HEK293T (cell line): ENCODE data around the gene RAB40B.

Source experiments
- CTCF ChIA-PET: fragments of 350-600 bp; formaldehyde crosslinking; extraction: SDS; loops from one replicate; lab custom pipeline; 2021; ENCODE audit warnings: antibody characterized with exemption, inconsistent platforms; lab: Yijun Ruan, JAX
- POLR2A ChIA-PET: fragments of 350-600 bp; formaldehyde crosslinking; extraction: SDS; loops from one replicate; lab custom pipeline; 2020; ENCODE audit warnings: antibody characterized with exemption, inconsistent platforms; lab: Yijun Ruan, JAX
- DNase-seq: peaks from one replicate; pipeline ENCODE4 v3.0.0; 2012; ENCODE audit warnings: mixed read lengths; ENCODE audit errors: extremely low spot score
- ARNT ChIP-seq: fragments of 450-650 bp; IDR thresholded peaks from 2 replicates; pipeline ENCODE4 v1.6.1; 2017; ENCODE audit warnings: mild to moderate bottlenecking
- BHLHE40 ChIP-seq: fragments of 450-650 bp; IDR thresholded peaks from 2 replicates; pipeline ENCODE4 v1.6.1; 2016; ENCODE audit warnings: mild to moderate bottlenecking, moderate library complexity, borderline replicate concordance
- CTBP1 ChIP-seq: fragments of 450-650 bp; IDR thresholded peaks from 2 replicates; pipeline ENCODE4 v1.6.1; 2016; ENCODE audit warnings: borderline replicate concordance
- ELF4 ChIP-seq: fragments of 450-650 bp; IDR thresholded peaks from 2 replicates; pipeline ENCODE4 v1.6.1; 2017; ENCODE audit warnings: antibody characterized with exemption
- FOXA1 ChIP-seq: fragments of 450-650 bp; IDR thresholded peaks from 2 replicates; pipeline ENCODE4 v1.6.1; 2016; ENCODE audit warnings: mild to moderate bottlenecking
- FOXK2 ChIP-seq: fragments of 450-650 bp; IDR thresholded peaks from 2 replicates; pipeline ENCODE4 v1.6.1; 2016; ENCODE audit warnings: mild to moderate bottlenecking
- FOXM1 ChIP-seq: fragments of 450-650 bp; IDR thresholded peaks from 2 replicates; pipeline ENCODE4 v1.6.1; 2017; ENCODE audit warnings: mild to moderate bottlenecking, borderline replicate concordance
- HDGF ChIP-seq: fragments of 450-650 bp; IDR thresholded peaks from 2 replicates; pipeline ENCODE4 v1.6.1; 2017; ENCODE audit warnings: antibody characterized with exemption, borderline replicate concordance
- L3MBTL2 ChIP-seq: fragments of 450-650 bp; conservative IDR thresholded peaks from 2 replicates; pipeline ENCODE4 v1.6.1; 2016; ENCODE audit warnings: mild to moderate bottlenecking
- LEF1 ChIP-seq: fragments of 450-650 bp; IDR thresholded peaks from 2 replicates; pipeline ENCODE4 v1.6.1; 2017; ENCODE audit warnings: mild to moderate bottlenecking, borderline replicate concordance
- NFRKB ChIP-seq: fragments of 450-650 bp; IDR thresholded peaks from 2 replicates; pipeline ENCODE4 v1.6.1; 2016; ENCODE audit warnings: mild to moderate bottlenecking, moderate library complexity
- SP1 ChIP-seq: fragments of 450-650 bp; IDR thresholded peaks from 2 replicates; pipeline ENCODE4 v1.6.1; 2017
- SUZ12 ChIP-seq: fragments of 450-650 bp; IDR thresholded peaks from 2 replicates; pipeline ENCODE4 v1.6.1; 2016; ENCODE audit warnings: mild to moderate bottlenecking
- TARDBP ChIP-seq: fragments of 450-650 bp; IDR thresholded peaks from 2 replicates; pipeline ENCODE4 v1.6.1; 2016
- ZNF384 ChIP-seq: fragments of 450-650 bp; IDR thresholded peaks from 2 replicates; pipeline ENCODE4 v1.6.1; 2016
- TF ChIP-seq, protein P1 (sequence below): fragments of 450-650 bp; IDR thresholded peaks from 2 replicates; pipeline ENCODE4 v1.6.1; 2016

RAB40B gene

DNA sequence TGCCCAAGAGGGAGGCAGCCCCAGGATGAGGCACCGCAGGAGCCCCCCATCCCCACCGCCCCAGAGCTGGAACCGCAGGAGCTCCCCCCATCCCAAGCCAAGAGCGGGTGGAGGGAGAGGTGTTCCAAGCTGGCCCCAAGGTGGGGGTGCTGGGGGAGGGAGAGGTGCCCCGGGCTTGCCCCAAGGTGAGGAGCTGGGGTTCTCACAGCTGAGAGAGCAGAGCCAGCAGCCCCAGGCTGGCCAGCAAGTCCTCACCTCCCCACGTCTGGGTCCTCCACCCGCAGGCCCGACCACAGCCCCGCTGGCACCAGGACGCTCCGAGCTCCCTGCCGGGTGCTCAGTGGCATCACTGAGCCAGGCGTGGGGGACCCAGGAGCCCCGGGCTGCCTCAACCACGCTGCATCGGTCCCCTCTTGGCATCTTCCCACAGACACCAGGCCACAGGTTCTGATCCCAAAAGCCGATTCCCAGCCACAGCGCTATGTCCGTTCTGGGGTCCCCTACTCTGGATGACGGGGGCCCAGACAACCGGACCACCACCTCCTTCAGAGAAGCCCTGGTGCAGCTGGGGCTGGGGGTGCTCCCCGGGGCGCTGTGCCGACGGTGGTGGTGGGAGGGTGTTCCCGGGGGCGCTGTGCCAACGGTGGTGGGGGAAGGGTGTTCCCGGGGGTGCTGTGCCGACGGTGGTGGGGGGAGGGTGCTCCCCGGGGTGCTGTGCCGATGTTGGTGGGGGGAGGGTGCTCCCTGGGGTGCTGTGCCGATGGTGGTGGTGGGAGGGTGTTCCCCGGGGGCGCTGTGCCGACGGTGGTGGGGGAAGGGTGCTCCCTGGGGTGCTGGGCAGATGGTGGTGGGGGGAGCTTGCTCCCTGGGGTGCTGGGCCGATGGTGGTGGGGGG is 34.9 kb downstream of the RAB40B start:
- TF ChIP-seq, protein P1, sequence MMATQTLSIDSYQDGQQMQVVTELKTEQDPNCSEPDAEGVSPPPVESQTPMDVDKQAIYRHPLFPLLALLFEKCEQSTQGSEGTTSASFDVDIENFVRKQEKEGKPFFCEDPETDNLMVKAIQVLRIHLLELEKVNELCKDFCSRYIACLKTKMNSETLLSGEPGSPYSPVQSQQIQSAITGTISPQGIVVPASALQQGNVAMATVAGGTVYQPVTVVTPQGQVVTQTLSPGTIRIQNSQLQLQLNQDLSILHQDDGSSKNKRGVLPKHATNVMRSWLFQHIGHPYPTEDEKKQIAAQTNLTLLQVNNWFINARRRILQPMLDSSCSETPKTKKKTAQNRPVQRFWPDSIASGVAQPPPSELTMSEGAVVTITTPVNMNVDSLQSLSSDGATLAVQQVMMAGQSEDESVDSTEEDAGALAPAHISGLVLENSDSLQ = no peak
- no peak for TF ChIP-seq FOXK2
- no peak for TF ChIP-seq HDGF
- no peak for TF ChIP-seq ARNT
- TF ChIP-seq L3MBTL2 = no peak
- no peak for TF ChIP-seq NFRKB
- no peak for TF ChIP-seq SP1
- no peak for TF ChIP-seq ZNF384
- no peak for TF ChIP-seq FOXA1
- no peak for TF ChIP-seq TARDBP
- no peak for TF ChIP-seq LEF1
- no peak for TF ChIP-seq SUZ12
- no peak for TF ChIP-seq ELF4
- TF ChIP-seq FOXM1 = no peak
- no peak for TF ChIP-seq CTBP1
- no peak for TF ChIP-seq BHLHE40
- no peak for DNase-seq
- POLR2A ChIA-PET = no interaction called here
- CTCF ChIA-PET = no interaction called here

DNA sequence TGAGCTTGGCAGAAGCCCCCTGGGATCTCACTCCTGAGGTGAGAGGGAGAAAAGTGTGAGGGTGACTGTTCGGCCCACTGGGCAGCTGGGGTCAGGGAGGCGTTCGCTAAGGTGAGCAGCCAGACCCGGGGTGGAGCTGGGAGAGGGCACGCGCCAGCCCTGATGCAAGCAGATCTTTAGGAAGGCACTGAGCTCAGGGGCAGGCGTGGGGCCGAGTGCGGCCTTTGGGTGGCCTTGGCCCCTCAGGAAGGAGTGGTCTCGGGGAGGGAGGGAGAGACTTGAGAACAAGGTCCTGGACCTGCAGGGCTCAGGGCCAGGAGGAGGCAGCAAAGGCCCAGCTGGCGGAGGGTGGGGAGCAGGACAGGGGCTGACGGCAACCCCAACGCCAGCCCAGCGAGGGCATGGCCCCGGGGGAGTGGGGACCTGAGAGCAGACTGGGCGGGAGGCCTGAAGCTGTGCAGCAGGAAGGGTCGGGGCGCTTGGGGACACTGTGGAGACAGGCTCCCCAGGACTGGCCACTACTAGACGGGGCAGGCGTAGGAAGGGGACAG is 35.7 kb downstream of the RAB40B start:
- ChIA-PET CTCF (no interaction called here), POLR2A (no interaction called here)
- TF ChIP-seq ZNF384 (no peak), BHLHE40 (no peak), LEF1 (no peak), NFRKB (no peak), HDGF (no peak)
- no peak for DNase-seq

DNA sequence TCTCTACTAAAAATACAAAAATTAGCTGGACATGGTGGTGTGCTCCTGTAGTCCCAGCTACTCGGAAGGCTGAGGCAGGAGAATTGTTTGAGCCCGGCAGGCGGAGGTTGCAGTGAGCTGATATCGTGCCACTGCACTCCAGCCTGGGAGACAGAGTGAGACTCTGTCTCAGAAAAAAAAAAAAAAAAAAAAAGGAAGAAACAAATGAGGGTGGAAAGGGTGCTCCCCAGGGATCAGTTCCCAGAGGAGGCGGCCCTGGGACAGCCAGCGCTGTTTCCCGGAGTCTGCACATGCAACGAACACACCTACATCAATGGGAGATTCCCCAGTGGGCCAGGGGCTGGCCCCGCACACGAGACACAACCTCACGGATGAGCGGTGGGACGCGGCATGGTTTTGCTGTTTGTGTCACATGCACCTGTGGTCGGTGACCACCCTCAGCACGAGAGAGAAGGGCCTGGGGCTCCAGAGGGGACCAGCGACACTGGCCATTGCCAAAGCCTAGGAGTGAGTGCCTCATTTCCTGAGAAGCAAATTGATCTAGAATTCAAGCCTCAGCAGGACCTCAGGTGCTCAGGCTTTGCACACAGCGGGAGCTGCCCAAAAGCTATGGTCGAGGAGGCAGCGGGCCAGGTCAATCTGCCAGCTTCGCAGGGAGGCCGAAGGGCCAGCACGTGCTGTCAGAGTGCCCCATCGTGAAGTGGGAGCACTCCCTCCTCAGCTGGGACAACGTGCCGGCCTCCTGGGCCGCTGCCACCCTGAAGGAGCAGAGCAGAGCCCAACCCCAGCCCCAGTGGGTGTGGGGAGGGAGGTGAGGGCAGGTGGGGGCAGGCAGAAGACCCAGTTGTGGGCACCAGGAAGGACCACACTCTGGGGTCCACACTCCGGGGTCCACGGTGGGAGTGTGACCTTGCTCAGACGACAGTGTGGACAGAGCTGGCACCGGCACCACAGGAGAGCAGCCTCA is 36.5 kb downstream of the RAB40B start:
- TF ChIP-seq L3MBTL2 (no peak), ARNT (no peak), FOXA1 (no peak), BHLHE40 (no peak), SP1 (no peak), LEF1 (no peak), ELF4 (no peak), NFRKB (no peak), SUZ12 (no peak), TARDBP (no peak), ZNF384 (no peak)
- TF ChIP-seq, protein P1 = no peak
- no peak for DNase-seq
- POLR2A ChIA-PET = no interaction called here
- CTCF ChIA-PET = no interaction called here

- TF ChIP-seq FOXA1 = no peak
- TF ChIP-seq CTBP1 = no peak
- no peak for TF ChIP-seq ZNF384
- TF ChIP-seq TARDBP = peak; percentile 14; the same call in 1 of the 2 replicates
- TF ChIP-seq, protein P1 = no peak
- no peak for TF ChIP-seq SUZ12
- no peak for TF ChIP-seq SP1
- CTCF ChIA-PET = no interaction called here
- no peak for DNase-seq
- POLR2A ChIA-PET = no interaction called here
Observed at GRCh38 chr17:82659886-82660285, 38.6 kb downstream of the RAB40B start.

DNA sequence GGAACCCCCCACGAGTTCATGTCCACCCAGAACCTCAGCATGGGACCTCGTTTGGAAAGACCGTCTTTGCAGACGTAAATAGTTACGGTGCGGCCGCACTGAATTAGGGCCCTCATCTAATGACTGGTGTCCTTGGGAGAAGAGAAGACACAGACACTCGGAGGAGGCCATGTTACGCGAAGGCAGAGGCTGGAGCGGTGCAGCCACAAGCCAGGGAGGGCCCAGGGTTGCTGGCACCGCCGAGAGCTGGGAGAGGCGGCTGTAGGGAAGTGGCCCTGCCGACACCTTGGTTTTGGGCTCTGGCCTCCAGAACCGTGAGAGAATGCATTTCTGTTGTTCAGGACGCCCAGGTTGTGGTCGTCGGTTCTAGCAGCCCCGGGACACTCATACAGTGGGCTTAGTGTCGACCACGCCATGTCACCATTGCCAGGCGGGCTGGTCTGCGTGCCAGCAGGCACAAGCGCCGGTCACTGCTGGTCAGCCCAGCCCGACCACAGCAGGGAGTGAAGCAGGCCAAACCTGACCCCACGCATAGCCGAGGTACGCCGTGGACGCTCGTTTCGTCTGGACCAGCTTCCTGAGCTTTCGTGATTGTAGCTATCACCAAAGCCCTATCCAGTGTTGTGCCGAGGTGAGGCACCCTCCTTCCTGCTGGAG is 39.6 kb downstream of the RAB40B start:
- no peak for DNase-seq
- ChIA-PET CTCF (interaction anchor here (0.5 kb wide), 1 partner anchor 288 kb away, joined by 3 read pairs; no protein-coding TSS in a partner anchor), POLR2A (interaction anchor here (1.2 kb wide), 1 partner anchor 10 kb away, joined by 3 read pairs; no protein-coding TSS in a partner anchor)
- TF ChIP-seq L3MBTL2 (no peak), SUZ12 (no peak), HDGF (no peak), ELF4 (no peak), ARNT (no peak), BHLHE40 (no peak), FOXM1 (no peak)
- TF ChIP-seq, protein P1 = no peak
